Spleen (tissue), 11 donors: ENCODE measurements around the gene TOMT. TPM values are rescaled to one million over a fixed set of nuclear protein-coding genes. Genes with fewer than 3 reads are reported as not detected.
A peak's percentile ranks its signal among the peaks of the same experiment; 100 is the strongest.

Source experiments
- DNase-seq: peaks from one replicate; pipeline ENCODE4 v3.0.0-alpha.2; 2020
- H3K27ac ChIP-seq, 8 donors: fragments of 200-600 bp; sonication (generic) in 7 of 8; 1 replicate in 4 of 8; 2 replicates in 4 of 8; pipeline versions ENCODE4 v1.5.0 to v1.8.0; 2016 to 2021; ENCODE audit warnings: inconsistent platforms in 4 of 8, mild to moderate bottlenecking in 4 of 8, moderate library complexity in 1 of 8
- H3K27me3 ChIP-seq, 7 donors: fragments of 200-600 bp; sonication (generic) in 6 of 7; replicated peaks in 1 of 7; 1 replicate in 4 of 7; 2 replicates in 3 of 7; pipeline versions ENCODE4 v1.5.0 to v1.8.0; 2016 to 2021; ENCODE audit warnings: inconsistent platforms in 3 of 7, mild to moderate bottlenecking in 1 of 7
- H3K36me3 ChIP-seq, 6 donors: fragments of 200-600 bp; sonication (generic) in 5 of 6; 1 replicate in 4 of 6; 2 replicates in 2 of 6; pipeline versions ENCODE4 v1.5.0 to v1.8.0; 2016 to 2021; ENCODE audit warnings: inconsistent platforms in 2 of 6
- H3K4me1 ChIP-seq, 6 donors: fragments of 200-600 bp; sonication (generic) in 5 of 6; 1 replicate in 3 of 6; 2 replicates in 3 of 6; pipeline versions ENCODE4 v1.5.0 to v1.8.0; 2016 to 2021; ENCODE audit warnings: inconsistent platforms in 3 of 6
- H3K4me3 ChIP-seq, 8 donors: fragments of 200-600 bp; sonication (generic) in 7 of 8; 1 replicate in 4 of 8; 2 replicates in 4 of 8; pipeline versions ENCODE4 v1.5.0 to v1.8.0; 2016 to 2021; ENCODE audit warnings: inconsistent platforms in 4 of 8, mild to moderate bottlenecking in 4 of 8, moderate library complexity in 2 of 8
- H3K9me3 ChIP-seq, 8 donors: fragments of 200-600 bp; sonication (generic) in 7 of 8; 1 replicate in 4 of 8; 2 replicates in 4 of 8; pipeline versions ENCODE4 v1.5.0 to v1.8.0; 2016 to 2021; ENCODE audit warnings: inconsistent platforms in 4 of 8
- POLR2A ChIP-seq, 3 donors: fragments of 450-650 bp; IDR thresholded peaks; one replicate each; pipeline ENCODE4 v1.5.1; 2017; ENCODE audit warnings: antibody characterized with exemption in 3 of 3, mild to moderate bottlenecking in 1 of 3
- POLR2AphosphoS5 ChIP-seq, 3 donors: sonication (generic); formaldehyde crosslinking; IDR thresholded peaks; one replicate each; pipeline ENCODE4 v1.5.1; 2017; ENCODE audit warnings: antibody characterized with exemption in 3 of 3
- WGBS, 5 donors: extraction: QIAGEN DNeasy Blood & Tissue Kit in 3 of 5; methylation state at CpG; one replicate each; pipeline versions ENCODE4 v1.1.5 to v1.1.7; 2013 to 2018; 5-methylcytosine and 5-hydroxymethylcytosine counted together
- intact Hi-C: fragments of 100-400 bp; cut with DNase I; formaldehyde crosslinking; loops from one replicate; pipeline ENCODE4 v1.15.0; 2023; ENCODE audit warnings: low total_unique reads
- polyA plus RNA-seq, 3 donors: library from polyadenylated mRNA; stranded (reverse); fragments of 200-250 nt; gene quantifications; one replicate each; pipeline ENCODE4 v1.2.1, GENCODE V29; 2013
- total RNA-seq, 7 donors: library from RNA; depleted of rRNA in 3 of 7; stranded (reverse); fragments of >200 nt in 3 of 7; fragmentation: NEBNext Ultra II Directional in 4 of 7; extraction: Animal tissue kit (Norgen Biotek cat#: 25700) in 4 of 7; gene quantifications; one replicate each; pipeline versions ENCODE4 v1.1.0 to v1.2.1, GENCODE V29; 2016 to 2021
- TF ChIP-seq, protein P1 (sequence below), 11 experiments: fragments of 200-600 bp in 7 of 11; fragments of 450-650 bp in 4 of 11; sonication (generic) in 4 of 11; IDR thresholded peaks in 8 of 11; conservative IDR thresholded peaks in 3 of 11; 1 replicate in 7 of 11; 2 replicates in 4 of 11; pipeline versions ENCODE4 v1.4.0 to v1.8.0; 2016 to 2021; ENCODE audit warnings: antibody characterized with exemption in 11 of 11, inconsistent platforms in 4 of 11, mild to moderate bottlenecking in 1 of 11
- donor health status: healthy with polysubstance abuse.
- donor health status: DM: no; HTN: no; CAD: no; lungs with moderate emphysema.
- donor health status: DM: no; HTN: no; CAD: no.
- donor health status: Bipolar disorder and iron deficiency.
- donor health status: healthy.
- donor health status: DM: no; HTN: no; CAD: no.
- donor health status: DM: yes; HTN: yes; CAD: no.

The TOMT gene
- total and polyA plus RNA-seq, 10 donors: not detected

DNA sequence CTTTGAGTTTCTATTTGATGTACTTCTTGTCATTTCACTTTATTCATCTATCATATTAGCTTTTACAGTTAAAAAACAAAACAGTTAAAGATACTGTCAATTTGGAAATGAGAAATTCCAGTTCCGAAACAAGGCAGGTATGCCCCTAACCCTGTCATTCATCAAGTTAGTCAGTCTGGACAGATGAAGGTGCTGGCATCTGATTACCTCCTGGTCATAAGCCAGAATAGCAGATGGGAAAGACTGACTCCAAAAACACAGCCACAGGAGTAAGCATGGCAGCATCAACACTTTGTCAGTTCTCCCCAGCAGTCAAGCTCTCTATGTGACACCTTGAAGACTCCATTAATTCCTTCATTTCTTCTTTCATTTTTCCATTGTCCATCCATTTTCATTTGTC is 20.8 kb upstream of the TOMT start:
- no peak for TF ChIP-seq POLR2A (IDR thresholded peaks at IDR 0.05)
- TF ChIP-seq, protein P1, sequence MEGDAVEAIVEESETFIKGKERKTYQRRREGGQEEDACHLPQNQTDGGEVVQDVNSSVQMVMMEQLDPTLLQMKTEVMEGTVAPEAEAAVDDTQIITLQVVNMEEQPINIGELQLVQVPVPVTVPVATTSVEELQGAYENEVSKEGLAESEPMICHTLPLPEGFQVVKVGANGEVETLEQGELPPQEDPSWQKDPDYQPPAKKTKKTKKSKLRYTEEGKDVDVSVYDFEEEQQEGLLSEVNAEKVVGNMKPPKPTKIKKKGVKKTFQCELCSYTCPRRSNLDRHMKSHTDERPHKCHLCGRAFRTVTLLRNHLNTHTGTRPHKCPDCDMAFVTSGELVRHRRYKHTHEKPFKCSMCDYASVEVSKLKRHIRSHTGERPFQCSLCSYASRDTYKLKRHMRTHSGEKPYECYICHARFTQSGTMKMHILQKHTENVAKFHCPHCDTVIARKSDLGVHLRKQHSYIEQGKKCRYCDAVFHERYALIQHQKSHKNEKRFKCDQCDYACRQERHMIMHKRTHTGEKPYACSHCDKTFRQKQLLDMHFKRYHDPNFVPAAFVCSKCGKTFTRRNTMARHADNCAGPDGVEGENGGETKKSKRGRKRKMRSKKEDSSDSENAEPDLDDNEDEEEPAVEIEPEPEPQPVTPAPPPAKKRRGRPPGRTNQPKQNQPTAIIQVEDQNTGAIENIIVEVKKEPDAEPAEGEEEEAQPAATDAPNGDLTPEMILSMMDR (IDR thresholded peaks at IDR 0.05 in 8 of 11, conservative IDR thresholded peaks at IDR 0.05 in 3 of 11): no peak
- no peak for DNase-seq
- intact Hi-C loops: no loop called here
- Histone ChIP-seq H3K27ac (no peak overlapping the region), H3K27me3 (no peaks in the 10 kb centered on the region), H3K4me1 (peaks cover 5 to 34% (median 14%) of the 10 kb centered on the region in 6 donors), H3K9me3 (no peaks in the 10 kb centered on the region), H3K4me3 (no peak overlapping the region), H3K36me3 (peaks cover 0 to 40% (median 12%) of the 10 kb centered on the region in 6 donors)
- WGBS, 5 donors: 88 to 100% (median 97%) methylated on average over 1 of the region's 1 CpG

DNA sequence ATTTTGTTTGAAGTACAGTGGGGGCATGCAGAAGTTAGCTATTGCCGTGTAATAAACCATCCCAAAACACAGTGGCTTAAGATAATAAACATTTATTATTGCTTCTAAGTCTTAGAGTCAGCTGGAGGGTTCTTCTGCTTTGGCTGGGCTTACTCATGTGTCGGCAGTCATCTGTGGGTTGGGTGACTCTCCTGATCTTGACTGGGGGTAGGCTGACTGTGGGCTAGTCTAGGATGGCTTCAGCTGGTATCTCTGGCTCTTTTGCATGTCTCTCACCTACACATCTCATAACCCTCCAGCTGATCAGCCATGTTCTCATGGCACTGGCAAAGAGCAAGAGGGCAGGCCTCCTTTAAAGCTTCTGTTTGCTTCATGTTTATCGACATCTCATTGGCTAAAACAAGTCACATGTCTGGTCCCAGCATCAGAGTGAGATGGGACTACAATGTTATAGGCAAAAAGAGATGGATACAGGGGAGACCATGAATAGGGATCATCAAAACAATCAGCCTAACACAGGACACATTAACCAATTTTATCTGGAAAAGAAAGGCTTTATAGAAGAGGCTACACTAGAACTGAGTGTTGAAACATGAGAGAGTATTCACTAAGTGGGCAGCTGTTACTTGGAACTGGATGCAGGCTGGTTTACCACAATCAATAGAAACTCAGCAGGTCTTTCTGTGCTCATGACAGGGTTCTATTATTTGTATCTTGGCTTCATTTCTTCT is 19.9 kb upstream of the TOMT start:
- WGBS, 5 donors: 91 to 99% (median 98%) methylated on average over 3 of the region's 3 CpGs
- H3K4me3 ChIP-seq: no peak overlapping the region
- intact Hi-C loops: no loop called here
- peaks cover 5 to 41% (median 17%) of the 10 kb centered on the region in 6 donors for H3K4me1 ChIP-seq
- DNase-seq: no peak
- H3K9me3 ChIP-seq: no peaks in the 10 kb centered on the region
- H3K27me3 ChIP-seq: no peaks in the 10 kb centered on the region
- TF ChIP-seq POLR2AphosphoS5 (IDR thresholded peaks at IDR 0.05) (no peak), POLR2A (IDR thresholded peaks at IDR 0.05) (no peak)
- TF ChIP-seq, protein P1 (IDR thresholded peaks at IDR 0.05 in 8 of 11, conservative IDR thresholded peaks at IDR 0.05 in 3 of 11): no peak
- peaks cover 0 to 48% (median 14%) of the 10 kb centered on the region in 6 donors for H3K36me3 ChIP-seq
- H3K27ac ChIP-seq: no peak overlapping the region

DNA sequence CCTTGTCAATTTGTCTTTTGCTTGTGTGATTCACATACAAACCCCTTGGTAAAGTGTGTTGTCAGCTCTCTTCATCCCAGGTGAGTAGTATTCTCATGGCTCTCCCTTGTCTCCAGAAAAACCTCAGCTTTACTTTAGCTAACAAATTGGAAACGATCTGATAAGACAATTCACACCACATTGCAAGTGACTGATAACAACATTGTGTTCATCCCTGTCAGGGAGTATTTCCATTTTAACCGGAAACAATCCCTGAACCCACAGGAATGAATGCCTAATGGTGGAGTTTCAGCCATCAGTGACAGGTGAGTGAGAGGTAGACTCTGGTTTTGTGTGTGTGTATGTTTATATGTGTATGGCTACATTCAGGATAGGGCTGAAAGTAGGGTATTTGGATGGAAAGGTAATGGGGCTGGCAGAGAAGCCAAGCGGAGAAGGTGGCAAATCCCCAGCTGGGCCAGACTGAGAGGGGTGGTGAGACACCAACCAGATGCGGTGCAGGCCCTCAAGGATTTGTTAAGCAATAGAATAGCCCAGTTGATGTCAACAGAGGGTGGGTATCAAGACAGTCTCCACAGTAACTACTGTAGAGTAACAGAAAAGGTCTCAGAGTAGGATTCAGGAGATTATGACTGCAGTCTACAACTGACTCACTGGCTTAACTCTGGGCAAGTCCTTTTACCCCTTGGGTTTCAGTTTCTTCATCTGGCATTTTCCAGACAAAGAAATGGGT is 17.5 kb upstream of the TOMT start:
- no peak overlapping the region for H3K27ac ChIP-seq
- H3K36me3 ChIP-seq: peaks cover 0 to 51% (median 14%) of the 10 kb centered on the region in 6 donors
- no peak for TF ChIP-seq POLR2A (IDR thresholded peaks at IDR 0.05)
- TF ChIP-seq, protein P1 (IDR thresholded peaks at IDR 0.05 in 8 of 11, conservative IDR thresholded peaks at IDR 0.05 in 3 of 11): no peak
- no peak for TF ChIP-seq POLR2AphosphoS5 (IDR thresholded peaks at IDR 0.05)
- H3K4me1 ChIP-seq: peaks cover 0 to 34% (median 19%) of the 10 kb centered on the region in 6 donors
- no peak for DNase-seq
- H3K4me3 ChIP-seq: no peak overlapping the region
- 81 to 97% (median 89%) methylated on average over 4 of the region's 4 CpGs for WGBS, 5 donors
- intact Hi-C loops: no loop called here
- H3K27me3 ChIP-seq: no peaks in the 10 kb centered on the region
- H3K9me3 ChIP-seq: no peaks in the 10 kb centered on the region

DNA sequence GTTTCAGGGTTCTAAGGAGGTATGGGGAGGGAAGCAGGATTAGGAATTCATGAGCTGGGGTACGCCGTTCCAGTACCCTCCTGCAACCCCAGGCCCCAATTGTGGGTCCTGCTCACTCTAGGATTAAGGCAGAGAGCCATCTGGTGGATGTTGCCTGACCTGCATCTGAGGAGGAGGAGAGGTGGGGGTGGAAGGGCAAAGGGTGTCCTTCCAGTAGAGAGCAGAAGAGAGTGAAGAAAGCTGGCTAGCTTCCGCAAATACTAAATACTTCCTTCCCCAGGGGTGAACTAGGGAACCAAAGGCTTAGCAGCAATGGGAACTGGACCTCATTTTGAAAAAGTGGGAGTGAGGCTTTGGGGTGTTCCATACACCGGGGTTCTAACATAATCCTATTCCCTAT is 14.4 kb upstream of the TOMT start:
- H3K27me3 ChIP-seq: no peaks in the 10 kb centered on the region
- 19 to 39% (median 30%) methylated on average over 4 of the region's 4 CpGs for WGBS, 5 donors
- intact Hi-C loops: no loop called here
- DNase-seq: peak; percentile 86
- peaks cover 0 to 33% (median 19%) of the 10 kb centered on the region in 6 donors for H3K4me1 ChIP-seq
- H3K36me3 ChIP-seq: peaks cover 0 to 73% (median 32%) of the 10 kb centered on the region in 6 donors
- peak overlapping the region in 1 of 8 donors; percentile 3 for H3K4me3 ChIP-seq
- no peaks in the 10 kb centered on the region for H3K9me3 ChIP-seq
- TF ChIP-seq POLR2AphosphoS5 (IDR thresholded peaks at IDR 0.05) (peak in 2 of 3 donors; percentile 39 to 85), POLR2A (IDR thresholded peaks at IDR 0.05) (no peak)
- TF ChIP-seq, protein P1 (IDR thresholded peaks at IDR 0.05 in 8 of 11, conservative IDR thresholded peaks at IDR 0.05 in 3 of 11): peak; percentile 86 to 98 (median 96)
- peak overlapping the region in 7 of 8 donors; percentile 47 to 81 (median 76) for H3K27ac ChIP-seq
